ENCODE results near the gene CD209.
"Not testable (repeated sequence)": the region's sequence is repeated elsewhere in the genome, so short reads cannot be mapped to it uniquely, and the experiment has no call there.

GRCh38 chr19:7764157-7764556 is 16.8 kb upstream of the CD209 start:
- TF ChIP-seq POLR2A (IDR thresholded peaks at IDR 0.05; ENCODE audit: low read depth); EP300 (IDR thresholded peaks at IDR 0.05); CTCF (IDR thresholded peaks at IDR 0.05): not testable (repeated sequence)
